Measurements from ENCODE around the gene CCDC74B.
A peak's percentile ranks its signal among the peaks of the same experiment; 100 is the strongest.
"Not testable (repeated sequence)": the region's sequence is repeated elsewhere in the genome, so short reads cannot be mapped to it uniquely, and the experiment has no call there.

The CCDC74B gene

DNA sequence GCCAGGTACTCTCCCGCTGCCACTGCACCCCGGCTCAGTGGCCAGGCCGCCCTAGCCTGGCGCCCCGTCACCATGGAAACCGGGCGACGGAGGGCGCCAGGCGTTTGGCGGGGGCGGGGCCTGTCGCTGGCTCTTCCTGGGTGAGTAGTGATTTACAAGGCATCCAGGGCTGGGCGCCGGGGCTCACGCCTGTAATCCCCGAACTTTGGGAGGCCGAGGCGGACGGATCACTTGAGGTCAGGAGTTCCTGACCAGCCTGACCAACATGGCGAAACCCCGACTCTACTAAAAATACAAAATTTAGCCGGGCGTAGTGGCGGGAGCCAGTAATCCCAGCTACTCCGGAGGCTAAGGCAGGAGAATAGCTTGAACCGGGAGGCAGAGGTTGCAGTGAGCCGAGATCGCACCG lies at the start of gene CCDC74B:
Gene CCDC74B, minus strand, starts transcription at position 107 of the 409 bp plus-strand sequence. CDS start 116 bp downstream, outside the sequence.
- H3K27me3 ChIP-seq (ENCODE audit: insufficient read depth, insufficient read length) = peaks cover 13% of the 10 kb centered on the region
- H3K4me3 ChIP-seq (ENCODE audit: insufficient read length, low read depth) = peak within 1 kb of the TSS; percentile 24
- H3K9me3 ChIP-seq (ENCODE audit: insufficient read depth, low read length); H3K36me3 ChIP-seq (ENCODE audit: insufficient read depth, insufficient read length, low read length); H3K9ac ChIP-seq (ENCODE audit: insufficient read length, low read depth); H3K4me1 ChIP-seq (ENCODE audit: insufficient read depth, insufficient read length): not testable (repeated sequence)
- DNase-seq (ENCODE audit: low read depth, low spot score) = peak; percentile 16

DNA sequence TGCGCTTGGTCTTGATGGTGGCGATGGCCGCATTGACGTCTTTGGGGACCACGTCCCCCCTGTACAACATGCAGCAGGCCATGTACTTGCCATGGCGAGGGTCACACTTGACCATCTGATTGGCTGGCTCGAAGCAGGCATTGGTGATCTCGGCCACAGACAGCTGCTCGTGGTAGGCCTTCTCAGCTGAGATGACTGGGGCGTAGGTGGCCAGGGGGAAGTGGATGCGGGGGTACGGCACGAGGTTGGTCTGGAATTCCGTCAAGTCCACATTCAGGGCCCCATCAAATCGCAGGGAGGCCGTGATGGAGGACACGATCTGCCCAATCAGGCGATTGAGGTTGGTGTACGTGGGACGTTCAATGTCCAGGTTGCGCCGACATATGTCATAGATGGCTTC lies 48.9 kb upstream of the CCDC74B start:
- not testable (repeated sequence) for DNase-seq (ENCODE audit: low read depth, low spot score); H3K9ac ChIP-seq (ENCODE audit: insufficient read length, low read depth); H3K36me3 ChIP-seq (ENCODE audit: insufficient read depth, insufficient read length, low read length); H3K9me3 ChIP-seq (ENCODE audit: insufficient read depth, low read length); H3K27me3 ChIP-seq (ENCODE audit: insufficient read depth, insufficient read length); H3K4me3 ChIP-seq (ENCODE audit: insufficient read length, low read depth); H3K4me1 ChIP-seq (ENCODE audit: insufficient read depth, insufficient read length)

DNA sequence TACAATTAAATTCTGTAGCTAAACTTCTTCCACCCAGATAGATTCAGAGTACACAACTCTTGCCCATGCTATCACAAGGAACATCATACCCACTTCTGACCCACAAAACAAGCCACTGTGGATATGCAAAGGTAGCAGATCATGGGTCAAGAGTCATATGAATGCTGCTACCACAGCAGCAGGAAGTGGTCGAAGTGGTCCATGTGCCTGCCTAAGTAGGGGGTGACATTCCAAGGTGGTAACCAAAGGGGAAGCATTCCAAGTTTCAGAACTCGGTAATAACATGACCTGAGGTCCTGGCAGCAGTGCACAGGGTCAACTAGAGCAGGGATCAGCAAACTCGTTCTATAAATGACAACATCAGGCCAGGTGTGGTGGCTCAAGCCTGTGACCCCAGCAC lies 47.5 kb upstream of the CCDC74B start:
- not testable (repeated sequence) for H3K4me1 ChIP-seq (ENCODE audit: insufficient read depth, insufficient read length); H3K9ac ChIP-seq (ENCODE audit: insufficient read length, low read depth); H3K4me3 ChIP-seq (ENCODE audit: insufficient read length, low read depth); H3K9me3 ChIP-seq (ENCODE audit: insufficient read depth, low read length); DNase-seq (ENCODE audit: low read depth, low spot score); H3K27me3 ChIP-seq (ENCODE audit: insufficient read depth, insufficient read length)
- peaks cover 12% of the 10 kb centered on the region for H3K36me3 ChIP-seq (ENCODE audit: insufficient read depth, insufficient read length, low read length)

DNA sequence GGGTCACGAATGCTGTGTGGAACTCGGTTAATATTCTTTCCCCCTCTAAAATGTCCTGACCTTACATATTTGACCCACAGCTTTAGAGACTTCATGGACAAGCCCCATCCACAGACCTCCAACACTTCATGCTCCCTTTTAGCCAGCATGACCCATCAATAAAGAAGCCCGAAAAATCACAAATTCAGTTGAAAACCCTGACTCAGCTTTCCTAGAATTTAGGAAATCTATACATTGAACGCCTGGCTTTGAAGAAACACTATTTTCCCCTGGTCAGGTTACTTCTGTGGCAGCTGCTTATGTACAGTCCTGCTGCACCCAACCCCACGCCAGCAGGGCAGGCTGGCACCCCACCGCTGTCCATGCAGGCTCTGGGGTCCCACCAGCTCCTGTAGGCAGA lies 46.4 kb upstream of the CCDC74B start:
- not testable (repeated sequence) for DNase-seq (ENCODE audit: low read depth, low spot score); H3K4me1 ChIP-seq (ENCODE audit: insufficient read depth, insufficient read length)
- peaks cover 17% of the 10 kb centered on the region for H3K36me3 ChIP-seq (ENCODE audit: insufficient read depth, insufficient read length, low read length)

DNA sequence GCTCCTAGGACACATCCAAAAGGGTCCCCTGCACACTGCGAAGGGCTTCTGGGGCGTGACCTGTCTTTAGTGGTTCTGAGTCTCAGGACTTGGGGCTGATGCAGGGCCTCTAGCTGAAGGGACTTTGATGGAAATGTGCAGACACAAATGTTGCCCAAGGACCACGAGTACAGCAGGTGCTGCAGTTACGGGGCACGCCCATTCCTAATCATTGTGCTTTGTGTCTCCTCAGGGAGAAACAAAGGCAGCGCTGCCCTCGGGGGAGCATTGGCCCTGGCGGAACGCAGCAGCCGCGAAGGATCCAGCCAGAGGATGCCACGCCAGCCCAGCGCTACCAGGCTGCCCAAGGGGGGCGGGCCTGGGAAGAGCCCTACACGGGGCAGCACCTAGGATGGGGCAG lies 45.3 kb upstream of the CCDC74B start:
- Histone ChIP-seq H3K4me1 (ENCODE audit: insufficient read depth, insufficient read length) (peaks cover 4% of the 10 kb centered on the region), H3K36me3 (ENCODE audit: insufficient read depth, insufficient read length, low read length) (peaks cover 21% of the 10 kb centered on the region), H3K4me3 (ENCODE audit: insufficient read length, low read depth) (no peak overlapping the region), H3K27me3 (ENCODE audit: insufficient read depth, insufficient read length) (no peaks in the 10 kb centered on the region), H3K9ac (ENCODE audit: insufficient read length, low read depth) (no peak overlapping the region), H3K9me3 (ENCODE audit: insufficient read depth, low read length) (no peaks in the 10 kb centered on the region)
- TF ChIP-seq SUZ12 (IDR thresholded peaks at IDR 0.05; ENCODE audit: extremely low read depth, insufficient read depth, insufficient read length) (no peak), ZNF274 (IDR thresholded peaks at IDR 0.05; ENCODE audit: low read depth, low read length) (no peak), YY1 (IDR thresholded peaks at IDR 0.05; ENCODE audit: insufficient read depth, insufficient read length) (no peak)
- no peak for DNase-seq (ENCODE audit: low read depth, low spot score)

More for the DNA sequence above, 46.4 kb upstream of the CCDC74B start:
- not testable (repeated sequence) for H3K27me3 ChIP-seq (ENCODE audit: insufficient read depth, insufficient read length); H3K9me3 ChIP-seq (ENCODE audit: insufficient read depth, low read length); H3K9ac ChIP-seq (ENCODE audit: insufficient read length, low read depth); H3K4me3 ChIP-seq (ENCODE audit: insufficient read length, low read depth)

DNA sequence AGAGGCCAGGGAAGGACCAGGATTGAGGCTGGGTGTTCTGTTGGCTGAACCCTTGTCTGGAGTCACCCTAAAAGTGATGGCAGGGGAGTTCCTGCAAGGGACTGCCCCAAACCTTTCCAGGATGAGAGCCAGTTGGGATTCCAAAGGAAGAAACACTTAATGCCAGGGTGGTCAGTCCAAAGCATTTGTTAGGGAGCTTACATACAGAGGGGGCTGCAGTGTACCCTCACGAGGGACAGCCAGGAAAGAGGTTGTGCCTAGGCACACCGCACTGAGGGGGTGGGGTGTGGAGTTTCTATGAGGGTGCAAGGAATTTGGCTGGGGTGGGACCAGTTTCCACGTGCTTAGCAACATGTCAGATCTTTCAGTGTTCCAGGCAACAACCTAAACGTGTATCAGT lies 44.0 kb upstream of the CCDC74B start:
- H3K9ac ChIP-seq (ENCODE audit: insufficient read length, low read depth); H3K9me3 ChIP-seq (ENCODE audit: insufficient read depth, low read length); H3K27me3 ChIP-seq (ENCODE audit: insufficient read depth, insufficient read length); H3K4me1 ChIP-seq (ENCODE audit: insufficient read depth, insufficient read length); H3K4me3 ChIP-seq (ENCODE audit: insufficient read length, low read depth); DNase-seq (ENCODE audit: low read depth, low spot score): not testable (repeated sequence)
- H3K36me3 ChIP-seq (ENCODE audit: insufficient read depth, insufficient read length, low read length) = peaks cover 30% of the 10 kb centered on the region

DNA sequence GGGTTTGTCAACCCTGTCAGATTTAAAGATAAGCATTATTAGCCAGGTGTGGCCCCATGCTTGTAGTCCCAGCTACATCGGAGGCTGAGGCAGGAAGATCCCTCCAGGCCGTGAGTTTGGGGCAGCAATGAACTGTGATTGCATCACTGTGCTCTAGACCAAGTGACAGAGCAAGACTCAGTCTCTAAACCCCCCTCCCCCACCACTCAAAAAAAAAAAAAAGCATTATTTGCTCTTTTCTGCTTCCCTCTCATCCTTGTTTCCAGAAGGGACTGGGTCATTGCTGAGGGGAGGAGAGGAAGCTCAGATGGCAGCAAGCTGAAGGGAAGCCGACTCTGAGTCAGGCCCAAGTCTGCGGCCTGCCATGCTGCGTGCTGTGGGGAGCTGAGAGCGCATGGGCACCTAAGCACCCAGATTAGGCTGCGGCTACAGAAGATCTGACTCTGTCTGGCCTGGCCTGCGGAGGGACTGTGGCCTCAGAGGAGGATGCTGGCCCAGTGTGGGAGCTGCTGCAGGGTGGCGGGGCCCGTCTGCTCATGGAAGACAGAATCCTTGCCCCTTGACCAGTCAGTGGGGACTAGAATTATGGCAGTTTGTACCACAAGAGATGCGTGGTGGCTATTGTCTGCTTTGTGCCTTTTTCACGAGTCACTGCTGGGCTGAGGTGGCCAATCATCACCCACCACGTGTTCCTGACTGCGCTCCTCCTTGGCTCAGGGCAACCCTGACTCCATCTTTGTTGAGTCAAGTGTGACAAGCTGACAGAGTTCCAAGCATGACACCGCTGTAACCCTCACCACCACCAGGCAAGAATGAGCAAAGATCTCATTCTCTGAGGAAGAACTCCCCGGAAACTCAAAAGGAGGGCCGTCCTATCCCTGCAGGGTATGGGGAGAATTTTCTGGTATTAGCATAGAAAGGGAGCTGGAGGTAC lies 43.2 kb upstream of the CCDC74B start:
- Histone ChIP-seq H3K4me1 (ENCODE audit: insufficient read depth, insufficient read length) (peaks cover 11% of the 10 kb centered on the region), H3K36me3 (ENCODE audit: insufficient read depth, insufficient read length, low read length) (peaks cover 38% of the 10 kb centered on the region), H3K9ac (ENCODE audit: insufficient read length, low read depth) (peak overlapping the region; percentile 50)
- H3K4me3 ChIP-seq (ENCODE audit: insufficient read length, low read depth); H3K9me3 ChIP-seq (ENCODE audit: insufficient read depth, low read length); H3K27me3 ChIP-seq (ENCODE audit: insufficient read depth, insufficient read length); DNase-seq (ENCODE audit: low read depth, low spot score): not testable (repeated sequence)

DNA sequence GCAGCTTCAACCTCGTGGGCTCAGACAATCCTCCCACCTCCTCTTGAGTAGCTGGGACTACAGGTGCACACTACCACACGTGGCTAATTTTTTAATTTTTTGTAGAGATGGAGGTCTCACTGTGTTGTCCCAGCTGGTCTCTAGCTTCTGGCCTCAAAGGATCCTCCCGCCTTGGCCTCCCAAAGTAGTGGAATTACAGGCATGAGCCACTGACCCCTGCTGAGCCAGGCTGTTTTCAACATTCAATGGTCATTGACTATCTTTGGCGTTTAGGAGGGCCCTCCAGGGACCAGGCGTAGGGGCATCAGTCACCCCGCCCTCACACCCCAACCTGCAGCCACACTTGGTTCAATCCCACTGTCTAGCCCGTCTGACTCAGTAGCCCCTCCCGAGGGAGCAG lies 42.4 kb upstream of the CCDC74B start:
- no peaks in the 10 kb centered on the region for H3K9me3 ChIP-seq (ENCODE audit: insufficient read depth, low read length)
- H3K36me3 ChIP-seq (ENCODE audit: insufficient read depth, insufficient read length, low read length) = peaks cover 40% of the 10 kb centered on the region
- H3K9ac ChIP-seq (ENCODE audit: insufficient read length, low read depth) = no peak overlapping the region
- no peak for TF ChIP-seq ZNF274 (IDR thresholded peaks at IDR 0.05; ENCODE audit: low read depth, low read length)
- no peak for TF ChIP-seq SUZ12 (IDR thresholded peaks at IDR 0.05; ENCODE audit: extremely low read depth, insufficient read depth, insufficient read length)
- TF ChIP-seq YY1 (IDR thresholded peaks at IDR 0.05; ENCODE audit: insufficient read depth, insufficient read length) = no peak
- peaks cover 14% of the 10 kb centered on the region for H3K4me1 ChIP-seq (ENCODE audit: insufficient read depth, insufficient read length)
- H3K27me3 ChIP-seq (ENCODE audit: insufficient read depth, insufficient read length) = no peaks in the 10 kb centered on the region
- no peak overlapping the region for H3K4me3 ChIP-seq (ENCODE audit: insufficient read length, low read depth)
- DNase-seq (ENCODE audit: low read depth, low spot score) = no peak

Measured in NT2/D1 (cell line).